GM06990 (cell line): Measurements from ENCODE around the gene CARTPT.
A peak's percentile ranks its signal among the peaks of the same experiment; 100 is the strongest.

Experiments used
- DNase-seq: peaks from one replicate; pipeline ENCODE4 v3.0.0-alpha.2; 2011; ENCODE audit not compliant: insufficient read length; ENCODE audit errors: extremely low read depth
- H3K27me3 ChIP-seq: replicated peaks from 2 replicates; pipeline ENCODE4 v1.6.0; 2011; ENCODE audit warnings: low read length; ENCODE audit not compliant: control insufficient read depth, insufficient read depth
- H3K36me3 ChIP-seq: 2 replicates; pipeline ENCODE4 v1.5.1; 2011; ENCODE audit warnings: low read length; ENCODE audit not compliant: control insufficient read depth, insufficient read depth
- H3K4me3 ChIP-seq: replicated peaks from 2 replicates; pipeline ENCODE4 v1.5.1; 2011; ENCODE audit warnings: low read depth, mild to moderate bottlenecking, control low read depth, low read length
- CTCF ChIP-seq: IDR thresholded peaks from 2 replicates; pipeline ENCODE4 v1.5.1; 2011; ENCODE audit warnings: low read length, control low read depth, mild to moderate bottlenecking, inconsistent platforms; ENCODE audit not compliant: insufficient read depth, poor library complexity, severe bottlenecking

Gene CARTPT

GRCh38 chr5:71737931-71738539 is 19.0 kb downstream of the CARTPT start:
- H3K36me3 ChIP-seq = no peaks in the 10 kb centered on the region
- H3K27me3 ChIP-seq = no peaks in the 10 kb centered on the region
- DNase-seq = no peak
- TF ChIP-seq CTCF = no peak
- H3K4me3 ChIP-seq = no peak overlapping the region

GRCh38 chr5:71738662-71739361 is 19.7 kb downstream of the CARTPT start:
- no peak for TF ChIP-seq CTCF
- peak; percentile 34 for DNase-seq
- Histone ChIP-seq H3K27me3 (no peaks in the 10 kb centered on the region), H3K4me3 (no peak overlapping the region), H3K36me3 (no peaks in the 10 kb centered on the region)

DNA sequence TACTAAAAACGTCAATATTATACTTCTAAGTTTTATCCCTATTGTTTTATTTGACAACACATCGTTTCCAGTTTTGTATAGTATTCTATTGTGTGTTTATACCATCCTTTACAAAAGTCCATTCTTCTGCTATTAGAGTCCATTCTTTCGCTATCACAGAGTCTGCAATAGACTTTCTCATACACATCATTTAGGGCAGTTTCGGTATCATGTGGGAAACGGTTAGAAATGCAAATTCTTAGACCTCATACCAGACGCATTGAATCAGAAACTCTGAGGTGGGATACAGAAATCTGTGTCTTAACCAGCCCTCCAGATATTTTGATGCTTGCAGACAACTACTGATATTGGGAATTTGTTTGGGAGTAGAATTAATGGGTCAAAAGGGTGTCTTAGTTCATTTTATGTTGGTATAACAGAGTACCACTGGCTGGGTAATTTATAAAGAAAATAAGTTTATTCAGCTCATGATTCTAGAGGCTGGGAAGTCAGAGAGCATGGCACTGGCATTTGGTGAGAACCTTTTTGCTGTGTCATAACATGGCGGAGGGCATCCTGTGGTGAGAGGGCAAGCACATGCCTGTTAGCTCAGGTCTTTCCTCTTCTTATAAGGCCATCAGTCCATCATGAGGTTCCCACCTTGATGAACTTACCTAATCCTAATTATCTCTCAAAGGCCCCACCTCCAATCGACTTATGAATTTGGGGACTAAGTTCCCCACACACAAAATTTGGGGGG is 21.1 kb downstream of the CARTPT start:
- no peaks in the 10 kb centered on the region for H3K36me3 ChIP-seq
- no peak for TF ChIP-seq CTCF

GRCh38 chr5:71743155-71743554 is 24.1 kb downstream of the CARTPT start:
- Histone ChIP-seq H3K36me3 (no peaks in the 10 kb centered on the region), H3K4me3 (no peak overlapping the region), H3K27me3 (no peaks in the 10 kb centered on the region)
- DNase-seq = no peak
- TF ChIP-seq CTCF = no peak

More for the DNA sequence above, 21.1 kb downstream of the CARTPT start:
- Histone ChIP-seq H3K4me3 (no peak overlapping the region), H3K27me3 (no peaks in the 10 kb centered on the region)
- DNase-seq = peak; percentile 65

GRCh38 chr5:71744009-71744790 is 25.1 kb downstream of the CARTPT start:
- H3K4me3 ChIP-seq = no peak overlapping the region
- H3K36me3 ChIP-seq = no peaks in the 10 kb centered on the region
- no peak for TF ChIP-seq CTCF
- no peak for DNase-seq
- no peaks in the 10 kb centered on the region for H3K27me3 ChIP-seq
